Suprapubic skin (tissue), 3 donors: ENCODE measurements around the gene USP7.

Source experiments
- POLR2A ChIP-seq, 2 donors: fragments of 450-650 bp; IDR thresholded peaks; one replicate each; pipeline ENCODE4 v1.6.1; 2017; ENCODE audit warnings: antibody characterized with exemption in 2 of 2, mild to moderate bottlenecking in 2 of 2, moderate library complexity in 2 of 2
- TF ChIP-seq, protein P1 (sequence below), 2 donors: fragments of 200-600 bp in 1 of 2; fragments of 450-650 bp in 1 of 2; sonication (generic) in 1 of 2; IDR thresholded peaks; one replicate each; pipeline ENCODE4 v1.5.1; 2016 to 2019; ENCODE audit warnings: antibody characterized with exemption in 2 of 2, mild to moderate bottlenecking in 1 of 2, moderate library complexity in 1 of 2

DNA sequence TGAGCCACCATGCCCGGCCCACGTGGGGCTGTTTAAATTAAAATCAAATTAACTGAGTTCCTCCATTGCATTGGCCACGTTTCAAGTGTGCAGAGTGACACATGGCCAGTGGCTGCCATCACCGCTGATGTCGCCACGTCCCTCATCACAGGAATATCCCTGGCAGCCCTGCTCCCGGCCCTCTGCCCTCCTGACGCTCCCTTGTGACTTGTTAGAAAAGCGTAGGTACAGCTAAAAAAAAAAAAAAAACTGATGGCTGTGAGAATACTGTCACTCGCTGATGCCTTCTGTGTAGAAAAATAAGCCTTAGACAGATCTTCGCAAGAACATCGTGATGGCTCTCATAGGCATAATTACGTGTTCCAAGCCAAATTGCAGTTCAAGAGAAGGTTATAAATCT lies 116.6 kb downstream of the USP7 start:
- no peak for TF ChIP-seq POLR2A (IDR thresholded peaks at IDR 0.05)
- TF ChIP-seq, protein P1, sequence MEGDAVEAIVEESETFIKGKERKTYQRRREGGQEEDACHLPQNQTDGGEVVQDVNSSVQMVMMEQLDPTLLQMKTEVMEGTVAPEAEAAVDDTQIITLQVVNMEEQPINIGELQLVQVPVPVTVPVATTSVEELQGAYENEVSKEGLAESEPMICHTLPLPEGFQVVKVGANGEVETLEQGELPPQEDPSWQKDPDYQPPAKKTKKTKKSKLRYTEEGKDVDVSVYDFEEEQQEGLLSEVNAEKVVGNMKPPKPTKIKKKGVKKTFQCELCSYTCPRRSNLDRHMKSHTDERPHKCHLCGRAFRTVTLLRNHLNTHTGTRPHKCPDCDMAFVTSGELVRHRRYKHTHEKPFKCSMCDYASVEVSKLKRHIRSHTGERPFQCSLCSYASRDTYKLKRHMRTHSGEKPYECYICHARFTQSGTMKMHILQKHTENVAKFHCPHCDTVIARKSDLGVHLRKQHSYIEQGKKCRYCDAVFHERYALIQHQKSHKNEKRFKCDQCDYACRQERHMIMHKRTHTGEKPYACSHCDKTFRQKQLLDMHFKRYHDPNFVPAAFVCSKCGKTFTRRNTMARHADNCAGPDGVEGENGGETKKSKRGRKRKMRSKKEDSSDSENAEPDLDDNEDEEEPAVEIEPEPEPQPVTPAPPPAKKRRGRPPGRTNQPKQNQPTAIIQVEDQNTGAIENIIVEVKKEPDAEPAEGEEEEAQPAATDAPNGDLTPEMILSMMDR (IDR thresholded peaks at IDR 0.05), result no peak
